Mesendoderm (in vitro differentiated cells): Measurements from ENCODE around the gene ZSCAN26.

Source experiments
- DNase-seq: peaks from one replicate; pipeline ENCODE4 v3.0.0; 2013
- H2AK5ac ChIP-seq: 2 replicates; pipeline ENCODE4 v1.6.1; 2013; ENCODE audit warnings: low read length, inconsistent platforms
- H2BK120ac ChIP-seq: 2 replicates; pipeline ENCODE4 v1.6.1; 2013; ENCODE audit warnings: low read depth, mild to moderate bottlenecking, low read length, moderate library complexity, mixed read lengths
- H2BK15ac ChIP-seq: replicated peaks from 2 replicates; pipeline ENCODE4 v1.6.1; 2013; ENCODE audit warnings: low read depth, mild to moderate bottlenecking, moderate library complexity
- H2BK5ac ChIP-seq: 2 replicates; pipeline ENCODE4 v1.6.1; 2013; ENCODE audit warnings: low read length, inconsistent platforms
- H3K18ac ChIP-seq: 2 replicates; pipeline ENCODE4 v1.6.1; 2013; ENCODE audit warnings: mild to moderate bottlenecking, low read length, mixed read lengths
- H3K23ac ChIP-seq: one replicate; pipeline ENCODE4 v1.6.1; 2013; ENCODE audit warnings: low read length
- H3K27ac ChIP-seq: 2 replicates; pipeline ENCODE4 v1.5.1; 2013; ENCODE audit warnings: low read depth, mild to moderate bottlenecking, inconsistent platforms, low read length, moderate library complexity
- H3K27me3 ChIP-seq: 2 replicates; pipeline ENCODE4 v1.6.1; 2013; ENCODE audit warnings: low read length, control low read depth, mild to moderate bottlenecking, inconsistent platforms; ENCODE audit not compliant: insufficient read depth, poor library complexity
- H3K36me3 ChIP-seq: 2 replicates; pipeline ENCODE4 v1.6.1; 2013; ENCODE audit warnings: low read length, inconsistent platforms; ENCODE audit not compliant: control insufficient read depth, insufficient read depth
- H3K4ac ChIP-seq: one replicate; pipeline ENCODE4 v1.6.1; 2013; ENCODE audit warnings: low read depth, mild to moderate bottlenecking, low read length, moderate library complexity
- H3K4me1 ChIP-seq: 2 replicates; pipeline ENCODE4 v1.6.1; 2013; ENCODE audit warnings: low read depth, low read length, inconsistent platforms; ENCODE audit not compliant: control insufficient read depth
- H3K4me2 ChIP-seq: 2 replicates; pipeline ENCODE4 v1.6.1; 2013; ENCODE audit warnings: low read length
- H3K4me3 ChIP-seq: 2 replicates; pipeline ENCODE4 v1.5.1; 2013; ENCODE audit warnings: mild to moderate bottlenecking, low read length
- H3K56ac ChIP-seq: one replicate; pipeline ENCODE4 v1.6.1; 2013; ENCODE audit warnings: low read length
- H3K79me1 ChIP-seq: 2 replicates; pipeline ENCODE4 v1.6.1; 2013; ENCODE audit warnings: low read length, inconsistent platforms
- H3K79me2 ChIP-seq: 2 replicates; pipeline ENCODE4 v1.6.1; 2013; ENCODE audit warnings: mild to moderate bottlenecking, low read length; ENCODE audit not compliant: control insufficient read depth, insufficient read depth
- H3K9ac ChIP-seq: 2 replicates; pipeline ENCODE4 v1.6.1; 2013; ENCODE audit warnings: low read length, inconsistent platforms
- H4K5ac ChIP-seq: one replicate; pipeline ENCODE4 v1.6.1; 2013; ENCODE audit warnings: low read length
- H4K8ac ChIP-seq: one replicate; pipeline ENCODE4 v1.6.1; 2013; ENCODE audit warnings: low read depth, mild to moderate bottlenecking, control low read depth, low read length, moderate library complexity
- WGBS: extraction: QIAGEN DNeasy Blood & Tissue Kit; methylation state at CpG from one replicate; pipeline ENCODE4 v1.1.7; 2013; ENCODE audit warnings: low lambda C conversion rate, missing lambda C conversion rate; ENCODE audit not compliant: insufficient coverage; ENCODE audit errors: extremely low coverage; 5-methylcytosine and 5-hydroxymethylcytosine counted together

ZSCAN26 gene

DNA sequence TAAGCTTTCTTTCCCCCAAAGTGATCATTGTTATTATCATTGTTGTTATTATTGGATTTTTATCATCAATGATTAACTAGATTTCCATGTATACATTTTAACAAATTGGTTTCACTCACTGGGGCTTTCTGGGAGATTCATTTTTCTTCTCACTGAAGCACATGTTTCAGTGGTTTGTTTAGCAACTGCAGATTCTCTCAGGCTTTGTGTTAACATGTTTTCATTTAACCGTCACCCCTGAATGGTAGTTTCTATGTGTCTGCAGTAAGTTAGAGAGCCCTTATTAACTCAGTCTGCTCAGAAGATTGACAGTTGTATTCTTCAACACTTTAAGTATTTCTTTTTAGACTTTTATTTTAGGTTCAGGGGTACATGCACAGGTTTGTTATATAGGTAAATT lies 27.3 kb upstream of the ZSCAN26 start:
- Histone ChIP-seq H3K36me3 (no peaks in the 10 kb centered on the region), H2BK120ac (no peak overlapping the region), H2AK5ac (no peak overlapping the region), H3K79me1 (no peaks in the 10 kb centered on the region), H3K79me2 (no peaks in the 10 kb centered on the region), H3K9ac (no peak overlapping the region), H3K4me1 (no peaks in the 10 kb centered on the region), H3K18ac (no peak overlapping the region), H3K56ac (no peak overlapping the region), H2BK5ac (no peak overlapping the region), H3K23ac (no peak overlapping the region), H3K4me3 (no peak overlapping the region), H4K8ac (no peak overlapping the region), H4K5ac (no peak overlapping the region), H3K27ac (no peak overlapping the region), H3K27me3 (no peaks in the 10 kb centered on the region), H3K4ac (no peak overlapping the region), H2BK15ac (no peak overlapping the region), H3K4me2 (no peak overlapping the region)
- DNase-seq: no peak
- WGBS: no CpG with 5 or more reads among the region's 1 CpG

DNA sequence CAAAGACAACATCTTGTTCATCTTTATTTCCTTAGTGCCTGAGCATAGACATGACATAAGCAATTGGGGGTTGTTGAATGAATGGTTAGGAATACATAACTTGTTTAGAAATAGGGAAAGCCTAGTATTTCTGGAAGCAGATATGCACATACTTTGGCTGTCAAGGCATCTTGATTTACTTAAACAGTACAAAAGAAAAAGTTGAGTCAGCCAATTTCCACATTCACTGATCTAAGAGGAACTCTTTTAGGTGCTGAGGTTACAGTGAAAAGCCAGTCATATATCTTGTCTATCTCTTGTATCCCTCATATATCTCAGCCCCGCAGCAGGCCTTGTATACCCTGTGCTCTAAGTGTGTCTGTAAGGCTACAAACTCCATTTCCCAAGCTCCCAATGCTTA lies 26.5 kb upstream of the ZSCAN26 start:
- H3K9ac ChIP-seq: no peak overlapping the region
- H4K8ac ChIP-seq: no peak overlapping the region
- no peaks in the 10 kb centered on the region for H3K79me1 ChIP-seq
- H2BK5ac ChIP-seq: no peak overlapping the region
- H3K4me2 ChIP-seq: no peak overlapping the region
- no peak overlapping the region for H3K18ac ChIP-seq
- H3K4me3 ChIP-seq: no peak overlapping the region
- H3K56ac ChIP-seq: no peak overlapping the region
- H3K4ac ChIP-seq: no peak overlapping the region
- no peak overlapping the region for H3K23ac ChIP-seq
- H2AK5ac ChIP-seq: no peak overlapping the region
- DNase-seq: no peak
- no peaks in the 10 kb centered on the region for H3K4me1 ChIP-seq
- H3K79me2 ChIP-seq: no peaks in the 10 kb centered on the region
- H2BK120ac ChIP-seq: no peak overlapping the region
- H2BK15ac ChIP-seq: no peak overlapping the region
- WGBS: no CpG with 5 or more reads among the region's 1 CpG
- no peak overlapping the region for H4K5ac ChIP-seq
- H3K36me3 ChIP-seq: no peaks in the 10 kb centered on the region
- H3K27ac ChIP-seq: no peak overlapping the region
- no peaks in the 10 kb centered on the region for H3K27me3 ChIP-seq

- Histone ChIP-seq H2BK120ac (no peak overlapping the region), H3K56ac (no peak overlapping the region), H3K18ac (no peak overlapping the region), H3K27ac (no peak overlapping the region), H3K36me3 (no peaks in the 10 kb centered on the region), H3K4me3 (no peak overlapping the region), H2BK15ac (no peak overlapping the region), H3K4me2 (no peak overlapping the region), H2BK5ac (no peak overlapping the region), H3K79me2 (no peaks in the 10 kb centered on the region), H3K79me1 (no peaks in the 10 kb centered on the region), H3K4me1 (no peaks in the 10 kb centered on the region), H2AK5ac (no peak overlapping the region), H3K4ac (no peak overlapping the region), H4K5ac (no peak overlapping the region), H3K23ac (no peak overlapping the region), H3K9ac (no peak overlapping the region), H3K27me3 (no peaks in the 10 kb centered on the region), H4K8ac (no peak overlapping the region)
- whole genome bisulfite sequencing: no CpG with 5 or more reads among the region's 3 CpGs
- no peak for DNase-seq
Observed at GRCh38 chr6:28243946-28244345, 23.0 kb upstream of the ZSCAN26 start.

DNA sequence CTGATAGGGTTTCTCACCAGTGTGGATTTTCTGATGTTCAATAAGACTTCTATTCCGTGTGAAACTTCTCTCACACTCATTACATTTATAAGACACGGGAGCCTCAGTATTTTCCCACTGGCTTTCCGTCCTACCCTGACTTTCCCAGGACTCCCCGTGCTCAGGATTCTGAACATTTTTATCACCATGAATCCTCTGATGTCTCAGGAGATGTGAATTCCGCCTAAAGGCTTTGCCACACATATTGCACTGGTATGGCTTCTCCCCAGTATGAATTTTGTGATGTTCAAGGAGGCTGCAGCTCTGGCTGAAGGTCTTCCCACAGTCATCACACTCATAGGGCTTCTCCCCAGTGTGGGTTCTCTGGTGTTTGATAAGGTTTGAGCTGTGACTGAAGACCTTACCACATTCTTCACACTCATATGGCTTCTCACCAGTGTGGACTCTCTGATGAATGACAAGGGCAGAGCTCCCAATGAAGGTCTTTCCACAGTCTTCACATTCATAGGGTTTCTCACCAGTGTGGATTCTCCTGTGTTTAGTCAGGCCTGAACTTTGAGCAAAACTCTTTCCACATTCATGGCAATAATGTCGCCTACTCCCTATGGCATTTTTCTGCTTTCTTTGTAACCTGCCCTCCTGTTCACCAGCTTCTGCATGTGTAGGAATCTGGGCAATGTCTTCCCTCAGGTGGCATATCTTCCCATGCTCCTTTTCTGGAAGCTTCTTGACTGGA lies 21.6 kb upstream of the ZSCAN26 start:
- Histone ChIP-seq H3K36me3 (no peaks in the 10 kb centered on the region), H3K4ac (no peak overlapping the region), H3K4me3 (no peak overlapping the region), H3K18ac (no peak overlapping the region), H4K5ac (no peak overlapping the region), H4K8ac (no peak overlapping the region), H3K79me2 (no peaks in the 10 kb centered on the region), H3K4me1 (no peaks in the 10 kb centered on the region), H3K4me2 (no peak overlapping the region), H2BK15ac (no peak overlapping the region), H3K27me3 (no peaks in the 10 kb centered on the region), H3K9ac (no peak overlapping the region), H3K56ac (no peak overlapping the region), H2AK5ac (no peak overlapping the region), H3K79me1 (no peaks in the 10 kb centered on the region), H3K23ac (no peak overlapping the region), H2BK5ac (no peak overlapping the region), H2BK120ac (no peak overlapping the region), H3K27ac (no peak overlapping the region)
- WGBS: no CpG with 5 or more reads among the region's 6 CpGs
- DNase-seq: no peak

DNA sequence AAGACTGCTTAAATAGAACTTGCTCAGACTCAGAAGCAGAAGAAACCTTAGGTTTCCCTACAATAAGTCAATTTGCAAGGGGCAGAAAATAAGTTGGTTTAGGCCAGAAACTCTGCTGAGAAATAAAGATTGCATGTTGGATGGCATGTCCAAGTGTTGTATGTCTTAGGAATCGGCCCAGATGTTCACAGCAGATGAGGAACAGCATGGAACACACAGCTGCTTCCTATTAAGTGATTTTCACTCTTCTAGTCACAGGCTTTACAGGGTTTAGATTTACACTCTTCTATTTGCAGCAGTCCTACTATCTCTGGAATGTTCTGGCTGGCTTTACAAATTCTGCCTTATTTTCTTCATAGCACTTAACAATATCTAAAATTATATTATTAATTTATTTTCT lies 18.0 kb upstream of the ZSCAN26 start:
- Histone ChIP-seq H2BK5ac (no peak overlapping the region), H3K9ac (no peak overlapping the region), H3K23ac (no peak overlapping the region), H3K79me2 (peaks cover 1% of the 10 kb centered on the region), H3K79me1 (peaks cover 4% of the 10 kb centered on the region), H3K4me3 (no peak overlapping the region), H3K4me2 (no peak overlapping the region), H4K8ac (no peak overlapping the region), H2BK15ac (no peak overlapping the region), H3K36me3 (no peaks in the 10 kb centered on the region), H3K27ac (no peak overlapping the region), H4K5ac (no peak overlapping the region), H3K4ac (no peak overlapping the region), H3K18ac (no peak overlapping the region), H3K27me3 (no peaks in the 10 kb centered on the region), H3K4me1 (peaks cover 2% of the 10 kb centered on the region), H2AK5ac (no peak overlapping the region), H3K56ac (no peak overlapping the region), H2BK120ac (no peak overlapping the region)
- no CpG with 5 or more reads among the region's 1 CpG for WGBS
- no peak for DNase-seq

DNA sequence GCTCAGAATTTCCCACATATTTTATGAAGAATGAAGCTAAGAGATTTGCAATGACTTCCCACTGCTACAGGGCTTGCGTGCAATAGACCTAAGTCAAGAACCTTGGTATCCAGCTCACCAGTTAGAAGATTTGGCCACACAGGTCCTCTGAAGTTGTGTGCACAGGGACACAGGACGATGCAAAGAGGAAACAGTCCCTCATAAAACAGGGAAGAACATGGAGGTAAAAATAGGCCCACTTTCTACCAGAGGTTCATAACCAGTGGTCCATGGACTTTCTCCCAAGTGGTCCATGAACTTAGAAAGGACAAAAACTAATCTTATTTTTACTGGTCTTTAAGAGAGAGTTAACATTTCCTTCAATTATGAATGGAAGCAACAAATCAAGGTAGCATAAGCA lies 16.2 kb upstream of the ZSCAN26 start:
- Histone ChIP-seq H2BK15ac (no peak overlapping the region), H3K56ac (no peak overlapping the region), H3K79me2 (peaks cover 1% of the 10 kb centered on the region), H3K4me1 (peaks cover 2% of the 10 kb centered on the region), H3K36me3 (no peaks in the 10 kb centered on the region), H3K23ac (no peak overlapping the region), H2AK5ac (no peak overlapping the region), H2BK5ac (no peak overlapping the region), H3K27me3 (no peaks in the 10 kb centered on the region), H4K5ac (no peak overlapping the region), H3K4ac (no peak overlapping the region), H2BK120ac (no peak overlapping the region), H4K8ac (no peak overlapping the region), H3K27ac (no peak overlapping the region), H3K9ac (peak overlapping the region; percentile 1), H3K18ac (no peak overlapping the region), H3K79me1 (peaks cover 4% of the 10 kb centered on the region), H3K4me2 (no peak overlapping the region), H3K4me3 (no peak overlapping the region)
- DNase-seq: no peak
- WGBS: no CpG with 5 or more reads among the region's 2 CpGs
